GM18526 (cell line): ENCODE data around the gene AHRR.

Experiments used
- POLR2A ChIP-seq: IDR thresholded peaks from 3 replicates; pipeline ENCODE4 v1.6.1; 2011; ENCODE audit not compliant: insufficient read length; ENCODE audit errors: extremely low read depth

AHRR gene

GRCh38 chr5:457195-457961 lies 135.9 kb downstream of the AHRR start:
- no peak for TF ChIP-seq POLR2A

GRCh38 chr5:458547-459353 lies 137.2 kb downstream of the AHRR start:
- no peak for TF ChIP-seq POLR2A

DNA sequence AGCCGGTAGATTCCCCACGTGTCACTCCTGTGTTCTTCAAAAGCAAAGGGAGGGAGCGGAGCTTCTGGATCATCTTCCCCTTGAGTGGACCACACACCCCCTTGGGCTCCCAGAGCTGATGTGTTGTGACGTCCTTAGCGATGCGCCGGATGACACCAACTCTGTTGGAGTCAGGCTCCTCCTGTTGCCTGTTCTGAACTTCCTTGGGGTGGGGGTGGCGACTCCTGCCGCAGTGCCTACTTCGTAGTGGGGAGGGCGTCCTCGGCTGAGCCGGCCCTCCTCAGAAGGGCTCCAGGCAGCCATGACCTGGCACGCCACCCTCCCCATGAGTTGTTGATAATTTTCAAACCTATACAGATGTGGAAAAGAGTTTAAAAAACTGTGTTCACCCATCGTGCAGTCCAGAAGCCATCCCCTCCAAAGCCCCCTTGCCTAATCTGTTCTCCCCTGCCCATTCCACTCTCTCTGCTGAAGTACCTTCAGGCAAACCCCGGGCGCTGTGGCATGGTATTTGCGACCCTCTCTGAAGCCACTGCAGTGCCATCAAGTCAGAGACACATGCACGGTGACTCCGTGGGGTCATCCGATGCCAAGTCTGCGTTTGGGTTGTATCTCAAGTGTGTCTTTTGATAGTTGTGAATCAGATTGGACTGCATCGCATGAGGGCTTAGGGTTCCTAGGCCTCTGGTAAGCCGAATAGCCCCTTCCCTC lies 138.2 kb downstream of the AHRR start:
- no peak for TF ChIP-seq POLR2A

GRCh38 chr5:460273-460625 lies 138.7 kb downstream of the AHRR start:
- TF ChIP-seq POLR2A: no peak

DNA sequence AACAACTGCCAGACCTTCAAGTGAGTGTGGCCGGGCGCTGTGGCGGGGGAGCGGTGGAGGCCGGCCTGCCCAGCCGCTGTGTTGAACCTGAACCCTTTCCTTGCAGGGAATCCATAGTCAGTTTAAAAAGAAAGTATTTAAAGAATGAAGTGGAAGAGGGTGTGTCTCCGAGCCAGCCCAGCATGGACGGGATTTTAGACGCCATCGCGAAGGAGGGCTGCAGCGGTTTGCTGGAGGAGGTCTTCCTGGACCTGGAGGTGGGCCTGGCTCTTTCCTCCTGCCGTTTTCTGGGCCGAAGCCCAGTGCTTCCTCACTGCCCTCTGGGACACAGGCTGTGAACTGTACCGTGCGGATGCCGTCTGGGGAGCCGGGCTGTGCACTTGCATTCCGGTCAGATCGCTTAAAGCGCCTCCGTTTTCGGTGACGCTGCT lies 140.6 kb downstream of the AHRR start:
- TF ChIP-seq POLR2A: no peak

DNA sequence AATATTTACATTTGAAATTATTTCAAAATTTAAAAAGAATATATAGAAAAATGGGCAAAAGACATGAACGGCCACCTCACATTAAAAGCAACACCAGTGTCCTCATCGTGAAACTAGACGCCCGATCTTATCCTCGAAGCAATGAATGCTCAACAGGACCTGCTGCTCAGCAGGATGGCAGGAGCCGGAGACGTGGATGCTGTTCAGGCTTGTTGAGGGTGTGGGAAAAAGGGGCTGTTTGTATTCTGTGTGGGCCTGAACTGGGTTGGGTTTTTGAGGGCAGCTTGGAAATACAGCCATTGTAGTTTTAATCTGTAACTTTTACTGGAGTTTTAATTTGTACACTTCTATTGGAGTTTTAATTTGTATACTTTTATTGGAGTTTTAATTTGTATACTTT lies 141.8 kb downstream of the AHRR start:
- no peak for TF ChIP-seq POLR2A

DNA sequence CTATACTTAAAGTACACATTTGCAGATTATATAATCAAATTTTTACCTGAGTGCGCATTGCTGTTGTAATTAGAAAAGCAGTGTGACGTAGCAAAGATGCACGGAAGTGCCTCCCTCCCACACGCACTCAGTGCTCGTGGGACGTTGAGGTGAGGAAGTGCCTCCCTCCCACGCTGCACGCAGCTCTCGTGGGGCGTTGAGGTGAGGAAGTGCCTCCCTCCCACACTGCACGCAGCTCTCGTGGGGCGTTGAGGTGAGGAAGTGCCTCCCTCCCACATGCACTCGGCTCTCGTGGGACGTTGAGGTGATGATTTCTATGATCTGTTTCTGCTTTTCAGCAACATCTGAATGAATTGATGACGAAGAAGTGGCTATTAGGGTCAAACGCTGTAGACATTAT lies 142.4 kb downstream of the AHRR start:
- no peak for TF ChIP-seq POLR2A

DNA sequence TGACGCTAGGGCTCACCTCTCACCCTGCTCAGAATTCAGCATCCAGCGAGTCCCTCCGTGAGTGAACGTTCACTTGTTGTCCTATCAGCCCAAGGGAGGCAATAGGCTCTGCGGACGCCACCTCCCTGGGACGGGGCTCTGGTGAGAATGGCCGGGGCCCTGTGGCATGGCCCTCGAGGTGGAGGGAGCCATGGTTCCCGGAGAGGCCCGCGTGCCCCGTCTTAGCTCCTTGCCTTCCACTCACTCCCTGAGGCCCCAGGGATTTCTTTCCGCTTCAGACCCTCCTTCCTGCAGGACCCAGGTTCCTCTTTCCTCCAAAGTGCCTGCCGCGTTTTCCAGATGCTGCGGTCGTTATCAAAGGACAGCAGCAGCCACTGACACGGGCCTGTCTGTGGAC lies 142.9 kb downstream of the AHRR start:
- TF ChIP-seq POLR2A: no peak

GRCh38 chr5:464843-465590 lies 143.5 kb downstream of the AHRR start:
- no peak for TF ChIP-seq POLR2A

- TF ChIP-seq POLR2A: no peak
Observed at GRCh38 chr5:465591-466403, 144.3 kb downstream of the AHRR start.

DNA sequence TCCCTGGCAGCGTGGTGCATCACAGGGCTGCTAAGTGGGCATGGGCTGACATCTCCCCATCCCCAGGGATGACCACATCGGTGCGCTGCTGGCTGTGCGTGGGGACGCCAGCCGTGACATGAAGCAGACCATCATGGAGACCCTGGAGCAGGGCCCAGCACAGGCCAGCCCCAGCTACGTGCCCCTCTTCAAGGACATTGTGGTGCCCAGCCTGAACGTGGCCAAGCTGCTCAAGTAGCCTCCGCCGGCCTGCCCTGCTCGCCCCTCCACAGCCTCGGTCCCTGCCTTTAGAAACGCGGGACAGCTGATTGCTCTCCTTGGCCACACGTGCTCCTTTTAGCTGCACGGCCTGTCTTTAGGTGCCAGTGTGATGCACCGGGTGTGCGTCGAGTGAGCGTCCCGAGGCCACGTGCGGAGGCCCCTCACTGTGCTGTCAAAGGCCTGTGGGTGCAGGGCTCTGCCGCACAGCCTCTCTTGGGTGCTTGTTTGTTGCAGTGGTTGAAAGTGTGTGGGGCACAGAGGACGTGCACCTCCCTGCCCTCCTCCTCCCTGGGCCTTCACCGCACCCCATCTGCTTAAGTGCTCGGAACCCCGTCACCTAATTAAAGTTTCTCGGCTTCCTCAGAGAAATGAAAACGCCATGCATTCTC lies 145.3 kb downstream of the AHRR start:
- no peak for TF ChIP-seq POLR2A

DNA sequence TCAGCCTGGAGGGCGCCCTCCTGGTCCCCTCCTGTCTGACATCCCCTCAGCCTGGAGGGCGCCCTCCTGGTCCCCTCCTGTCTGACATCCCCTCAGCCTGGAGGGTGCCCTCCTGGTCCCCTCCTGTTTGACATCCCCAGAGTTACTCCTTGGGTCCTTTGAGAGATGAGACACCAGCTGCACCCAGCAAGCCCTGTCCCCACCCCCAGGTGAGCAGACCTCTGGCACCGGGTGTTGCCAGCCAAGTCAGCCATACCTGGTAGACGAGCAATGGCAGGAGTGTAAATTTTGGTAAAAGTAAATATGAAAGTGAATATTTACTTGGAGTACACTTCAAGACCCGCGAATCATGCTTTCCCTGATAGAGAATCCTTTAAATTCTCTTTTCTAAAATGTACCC lies 146.9 kb downstream of the AHRR start:
- TF ChIP-seq POLR2A: no peak

DNA sequence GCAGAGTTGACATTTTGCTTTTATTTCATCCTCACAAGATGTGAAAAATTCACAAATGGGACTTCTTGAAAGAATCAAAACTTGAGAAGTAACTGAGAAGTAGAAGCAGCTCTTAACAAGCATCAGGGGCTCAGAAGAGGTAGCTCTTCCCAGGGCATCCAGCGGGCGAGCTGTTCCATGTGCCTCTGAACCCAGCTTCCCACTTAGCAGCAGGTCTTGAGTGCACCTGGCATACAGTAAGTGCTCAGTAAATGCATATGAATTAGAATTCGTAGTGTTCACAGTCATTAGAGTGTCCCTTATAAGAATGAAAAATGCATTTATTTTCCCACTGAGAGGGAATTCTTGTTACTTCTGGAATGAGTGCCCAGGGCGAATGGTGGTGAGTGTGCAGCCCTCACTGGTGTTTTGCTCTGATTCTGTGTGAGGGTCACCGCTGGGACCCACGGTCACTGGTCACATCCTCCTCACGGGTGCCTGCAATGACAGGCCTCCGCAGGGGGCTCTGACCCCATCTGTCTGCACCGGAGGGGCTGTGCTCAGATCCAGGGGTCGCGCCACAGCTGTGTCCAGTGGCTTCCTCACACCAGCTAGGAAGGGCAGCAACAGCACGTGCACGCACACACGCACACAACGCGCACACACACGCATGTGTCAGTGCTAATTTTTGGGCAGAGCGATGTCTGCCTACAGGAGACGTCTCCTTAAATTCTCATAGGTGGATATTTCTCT lies 148.4 kb downstream of the AHRR start:
- no peak for TF ChIP-seq POLR2A

DNA sequence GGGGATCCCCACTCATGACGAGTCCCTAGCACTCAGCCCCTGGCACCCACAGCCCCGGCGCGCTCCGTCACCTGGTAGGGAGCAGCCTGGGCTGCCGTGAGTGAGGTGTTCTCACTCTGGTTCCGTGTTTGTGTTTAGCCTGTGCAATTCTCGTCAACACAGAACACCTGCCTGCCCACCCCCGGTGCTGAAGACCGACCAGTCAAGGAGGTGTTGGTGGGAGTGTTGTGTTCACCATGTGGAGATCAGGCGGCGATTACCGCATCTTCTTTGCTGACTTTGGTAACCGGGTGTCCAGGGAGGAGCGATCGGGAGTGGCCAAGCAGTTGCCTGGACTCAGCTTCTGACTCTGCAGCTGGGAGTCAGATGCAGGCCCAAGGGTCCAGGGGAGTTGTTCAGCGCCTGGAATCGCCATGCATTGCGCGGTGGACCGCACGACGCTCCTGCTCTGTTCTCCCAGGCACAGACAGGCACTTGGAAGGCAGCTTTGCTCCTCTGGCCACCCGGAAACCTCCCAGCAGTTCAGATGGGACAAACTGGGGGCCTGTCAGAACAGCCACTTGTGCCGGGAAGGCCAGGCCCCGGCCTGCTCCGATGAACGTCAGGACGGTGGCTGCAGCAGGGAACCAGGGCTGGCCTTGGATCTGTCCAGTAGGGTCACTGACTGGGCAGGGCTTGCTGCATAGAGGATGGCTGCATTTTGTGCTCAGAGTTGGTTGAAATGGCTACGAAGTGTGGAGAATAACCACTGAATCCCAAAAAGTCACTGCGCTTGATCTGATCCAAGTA lies 149.6 kb downstream of the AHRR start:
- no peak for TF ChIP-seq POLR2A
